GM21576 (cell line): ENCODE measurements around the gene ARHGAP18.
A peak's percentile ranks its signal among the peaks of the same experiment; 100 is the strongest.

Experiments
- ATAC-seq: cut with Tn5 transposase; IDR thresholded peaks from one replicate; pipeline ENCODE4 v1.9.1; 2021; ENCODE audit warnings: mild to moderate bottlenecking, moderate library complexity; ENCODE audit not compliant: unreplicated experiment

Gene ARHGAP18, protein sequence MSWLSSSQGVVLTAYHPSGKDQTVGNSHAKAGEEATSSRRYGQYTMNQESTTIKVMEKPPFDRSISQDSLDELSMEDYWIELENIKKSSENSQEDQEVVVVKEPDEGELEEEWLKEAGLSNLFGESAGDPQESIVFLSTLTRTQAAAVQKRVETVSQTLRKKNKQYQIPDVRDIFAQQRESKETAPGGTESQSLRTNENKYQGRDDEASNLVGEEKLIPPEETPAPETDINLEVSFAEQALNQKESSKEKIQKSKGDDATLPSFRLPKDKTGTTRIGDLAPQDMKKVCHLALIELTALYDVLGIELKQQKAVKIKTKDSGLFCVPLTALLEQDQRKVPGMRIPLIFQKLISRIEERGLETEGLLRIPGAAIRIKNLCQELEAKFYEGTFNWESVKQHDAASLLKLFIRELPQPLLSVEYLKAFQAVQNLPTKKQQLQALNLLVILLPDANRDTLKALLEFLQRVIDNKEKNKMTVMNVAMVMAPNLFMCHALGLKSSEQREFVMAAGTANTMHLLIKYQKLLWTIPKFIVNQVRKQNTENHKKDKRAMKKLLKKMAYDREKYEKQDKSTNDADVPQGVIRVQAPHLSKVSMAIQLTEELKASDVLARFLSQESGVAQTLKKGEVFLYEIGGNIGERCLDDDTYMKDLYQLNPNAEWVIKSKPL

DNA sequence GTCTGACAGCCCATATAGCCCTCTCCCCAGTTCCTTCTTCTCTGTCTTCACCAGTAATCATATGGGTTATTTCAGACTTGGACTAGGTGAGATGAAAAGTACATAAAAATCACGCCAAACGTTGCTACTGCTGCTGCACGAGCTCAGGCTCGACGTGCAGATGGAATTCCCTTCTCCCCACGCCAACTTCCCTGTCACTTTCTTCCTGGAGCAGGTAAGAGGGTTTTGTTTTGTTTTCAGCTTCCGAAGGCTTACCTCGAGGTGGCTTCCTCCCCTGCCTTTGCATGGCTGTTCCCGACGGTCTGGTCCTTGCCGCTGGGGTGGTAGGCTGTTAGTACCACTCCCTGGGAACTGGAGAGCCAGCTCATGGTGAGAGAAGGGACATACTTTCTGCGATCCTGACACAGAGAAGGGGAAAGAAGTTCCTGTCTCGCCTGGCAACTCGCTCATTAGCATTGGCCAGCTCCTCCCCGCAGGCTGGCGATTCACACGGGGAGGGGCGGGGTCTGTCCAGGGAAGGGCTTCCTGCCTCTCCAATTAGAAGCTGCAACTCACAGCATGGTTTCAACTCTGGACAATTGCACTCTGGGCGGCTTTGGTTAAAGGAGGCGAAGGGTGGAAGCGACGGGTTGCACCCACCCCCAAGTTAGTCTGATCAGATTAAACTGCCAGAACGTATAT, at the start of gene ARHGAP18:
Gene ARHGAP18 (minus strand): TSS at position 409 of the 681 bp plus-strand sequence. CDS start 41 bp downstream, at position 368.
- ATAC-seq: peak; percentile 95

DNA sequence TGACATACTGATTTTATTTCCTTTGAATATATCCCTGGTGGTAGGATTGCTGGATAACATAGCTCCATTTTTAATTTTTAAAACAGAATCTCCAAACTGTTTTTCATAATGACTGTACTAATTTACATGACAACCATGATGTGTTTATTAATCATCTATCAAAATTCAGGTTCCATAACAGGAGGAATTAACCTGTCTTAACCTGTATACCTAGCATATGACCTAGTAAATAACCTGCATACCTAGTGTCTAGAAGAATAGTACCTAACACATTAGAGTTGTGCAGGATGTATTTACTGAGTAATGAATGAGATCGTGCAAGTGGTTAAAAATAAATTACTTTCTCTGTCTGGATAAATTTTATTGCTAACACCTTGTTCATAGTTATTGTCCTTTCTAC, 45.8 kb upstream of the ARHGAP18 start:
- no peak for ATAC-seq

DNA sequence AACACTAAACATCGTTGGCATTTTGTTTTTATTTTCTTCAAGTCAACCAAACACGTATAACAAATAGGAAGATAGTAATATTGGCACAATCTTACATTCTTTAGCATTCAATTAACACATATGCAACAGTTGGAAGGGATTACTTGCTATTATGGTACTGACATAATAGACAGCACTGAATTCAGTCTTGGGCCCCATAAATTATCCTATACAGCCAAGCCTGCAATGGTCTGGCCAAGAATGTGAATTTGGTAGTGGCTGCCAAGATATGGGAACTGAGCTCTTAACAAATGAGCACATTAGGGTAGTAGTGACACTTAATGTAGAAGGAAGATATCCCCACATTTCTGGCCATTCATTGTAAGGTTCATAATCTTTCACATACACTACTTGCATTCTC, 44.8 kb upstream of the ARHGAP18 start:
- no peak for ATAC-seq

DNA sequence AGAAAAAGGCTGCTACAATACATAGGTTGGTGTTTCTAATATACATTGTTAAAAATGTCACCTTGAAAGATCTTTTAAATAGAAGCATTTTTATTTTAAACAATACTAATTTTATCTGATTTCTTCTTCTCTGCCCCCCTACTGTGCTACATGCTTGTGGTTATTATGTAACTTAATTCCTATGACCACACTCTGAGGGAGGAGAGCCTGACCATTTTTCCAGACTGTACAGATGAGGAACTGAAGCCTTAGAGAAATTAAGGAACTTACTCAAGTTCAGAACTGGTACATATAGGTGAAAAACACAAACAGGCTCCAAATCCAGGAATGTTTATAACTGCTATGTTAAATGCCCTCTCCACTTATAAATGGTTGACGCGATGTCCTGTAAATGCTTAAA, 43.4 kb upstream of the ARHGAP18 start:
- ATAC-seq: no peak

DNA sequence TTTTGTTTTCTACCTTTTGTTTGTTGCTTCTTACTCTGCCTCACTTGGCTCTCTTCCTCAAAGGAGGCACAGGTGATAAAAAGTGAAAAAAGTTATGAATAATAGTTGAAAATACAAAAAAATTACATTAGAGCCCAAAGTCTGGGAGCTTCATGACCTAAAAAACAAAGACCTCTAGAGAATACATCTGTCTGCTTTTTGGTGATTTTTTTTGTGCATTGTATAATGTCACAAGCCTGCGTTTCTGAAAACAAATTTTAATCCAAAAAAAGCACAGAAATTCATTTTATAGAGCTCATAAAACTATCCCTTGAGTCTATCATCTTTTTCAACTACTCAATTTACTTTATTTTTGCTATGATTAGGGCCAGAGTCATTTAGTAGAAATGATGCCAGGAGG, 41.4 kb upstream of the ARHGAP18 start:
- no peak for ATAC-seq

DNA sequence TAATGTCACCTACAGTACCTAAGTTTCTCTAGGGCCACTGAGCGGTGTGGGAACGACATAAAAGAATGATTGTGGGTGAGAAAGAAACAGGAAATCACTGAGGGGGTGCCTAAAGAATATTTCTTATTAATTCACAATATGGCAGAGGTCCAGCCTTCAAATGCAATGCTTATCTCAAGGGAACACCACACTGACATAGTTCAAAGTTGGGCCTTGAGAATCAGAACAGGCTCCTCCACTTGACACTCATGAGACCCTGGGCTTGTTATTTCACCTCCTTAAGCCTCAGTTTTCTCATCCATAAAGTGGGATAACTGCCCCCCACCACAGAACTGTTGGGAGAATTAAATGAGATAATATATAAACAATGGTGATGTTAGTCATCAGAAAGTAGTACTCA, 40.4 kb upstream of the ARHGAP18 start:
- no peak for ATAC-seq

DNA sequence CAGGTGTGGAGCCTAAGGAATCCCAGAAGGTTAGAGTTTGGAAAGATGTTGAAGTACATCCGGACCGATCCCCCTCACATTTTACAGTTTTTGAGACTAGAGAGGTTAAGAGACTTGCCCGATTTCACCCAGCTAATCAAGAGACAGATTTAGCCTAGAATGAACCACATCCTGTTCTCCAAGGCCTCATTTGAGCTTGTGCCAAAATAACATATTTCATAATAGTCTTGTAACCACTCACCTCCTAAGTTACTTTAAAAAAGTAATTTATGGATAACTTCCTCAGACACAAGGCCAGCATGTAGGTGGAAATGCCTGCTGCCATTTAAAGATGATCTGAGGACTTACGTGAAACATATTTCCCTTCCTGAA, 39.8 kb upstream of the ARHGAP18 start:
- peak; percentile 40 for ATAC-seq

DNA sequence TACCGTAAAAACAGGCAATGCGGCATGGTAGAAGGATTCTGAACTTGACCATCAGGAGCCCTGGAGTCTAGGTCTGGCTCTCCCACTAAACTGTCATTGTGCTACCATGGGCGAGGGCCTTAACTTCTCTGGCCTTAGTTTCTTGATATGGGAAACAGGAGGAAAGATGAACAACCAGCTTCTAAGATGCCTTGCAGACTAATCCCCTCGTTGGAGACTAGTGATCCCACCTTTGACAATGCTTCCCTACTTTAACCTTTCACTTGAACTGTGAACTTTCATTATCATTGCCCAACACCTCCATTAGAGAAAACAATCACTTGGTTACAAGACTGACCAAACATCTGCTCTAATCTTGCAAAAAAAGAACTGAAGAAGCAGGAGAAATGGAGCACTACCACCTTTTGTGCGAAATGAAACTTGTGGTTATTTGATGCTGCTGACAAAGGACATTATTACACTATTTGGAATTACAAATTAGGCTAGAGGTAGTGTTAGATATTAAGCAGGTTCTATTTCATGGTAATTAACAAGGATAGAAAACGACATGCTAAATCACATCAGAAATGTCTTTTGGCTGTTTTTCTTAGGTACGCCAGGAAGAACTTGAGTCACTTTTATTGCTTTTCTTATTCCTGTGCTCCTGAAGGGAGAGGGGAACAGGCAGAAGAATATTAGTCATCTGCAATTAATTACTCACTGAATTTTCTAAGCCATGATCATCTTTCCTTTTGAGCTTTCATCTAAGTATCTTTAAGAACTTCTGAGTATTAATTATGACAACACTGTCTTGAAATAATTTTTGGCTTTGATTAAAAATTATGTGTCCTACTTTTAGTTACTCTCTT, 39.1 kb upstream of the ARHGAP18 start:
- no peak for ATAC-seq

DNA sequence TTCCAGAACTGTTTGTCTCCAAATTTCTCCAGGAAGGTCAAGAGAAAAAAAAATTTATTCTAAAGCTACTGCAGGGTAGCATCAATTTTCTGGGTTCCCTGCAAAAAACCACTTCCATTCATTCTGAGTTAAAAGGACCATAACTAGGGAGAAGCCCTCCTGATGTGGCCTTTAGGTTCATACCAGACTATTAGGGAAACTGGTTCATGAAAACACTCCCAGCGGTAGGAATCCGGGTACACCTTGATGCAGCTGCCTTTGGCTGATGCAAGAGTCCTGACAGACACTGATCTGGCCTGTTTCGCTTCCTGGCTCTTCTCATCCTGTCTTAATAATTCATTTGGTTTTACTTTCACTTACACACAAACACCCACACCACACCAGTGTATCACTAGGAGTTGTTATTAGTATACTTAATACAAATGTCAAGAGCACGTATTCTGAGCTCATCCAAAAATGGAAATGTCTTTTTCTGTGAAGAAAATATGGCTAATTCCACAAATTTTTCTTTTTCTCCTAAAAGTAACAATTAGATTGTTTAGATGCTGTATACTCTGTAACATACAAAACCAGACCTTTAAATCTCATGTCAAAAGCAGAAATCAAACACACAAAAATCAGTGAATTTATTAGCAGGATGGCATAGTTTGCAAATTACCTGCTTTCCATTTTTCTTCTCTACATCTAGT, 38.4 kb upstream of the ARHGAP18 start:
- peak; percentile 89 for ATAC-seq

DNA sequence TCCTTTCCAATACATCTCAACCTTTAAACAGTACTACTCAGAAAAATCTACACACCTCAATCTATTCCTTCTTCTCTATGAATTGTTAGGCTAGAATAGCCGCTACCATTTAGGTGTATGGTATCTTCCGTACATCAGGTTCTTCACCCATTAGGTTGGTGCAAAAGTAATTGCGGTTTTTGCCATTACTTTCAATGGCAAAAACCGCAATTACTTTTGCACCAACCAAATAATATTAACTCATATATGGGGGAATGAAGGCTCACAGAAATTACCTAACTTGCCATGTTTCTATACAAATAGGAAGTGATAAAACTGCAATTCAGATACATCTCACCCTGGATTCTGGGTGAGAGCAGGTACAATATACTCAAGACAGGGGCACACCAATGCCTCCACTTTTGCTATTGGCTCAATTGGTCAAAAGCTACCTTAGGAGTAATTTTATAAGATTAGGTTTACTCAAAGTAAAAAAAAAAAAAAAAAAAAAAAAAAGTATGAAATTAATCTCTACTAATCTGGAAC, 37.7 kb upstream of the ARHGAP18 start:
- ATAC-seq: no peak

DNA sequence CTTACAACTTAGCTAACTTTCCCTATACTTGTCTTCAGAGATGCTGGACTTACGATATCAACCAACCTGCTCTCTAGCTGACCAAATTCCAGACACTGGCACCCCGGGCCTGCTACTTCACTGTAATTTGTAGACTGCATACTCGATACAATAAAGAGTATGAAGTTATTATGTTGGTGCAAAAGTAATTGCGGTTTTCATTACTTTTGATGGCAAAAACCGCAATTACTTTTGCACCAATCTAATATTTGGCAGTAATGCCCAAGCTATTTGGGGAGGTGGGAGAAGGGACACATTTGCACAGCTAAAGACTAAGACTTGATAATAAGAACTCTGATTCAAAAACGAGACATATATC, 34.9 kb upstream of the ARHGAP18 start:
- ATAC-seq: no peak

DNA sequence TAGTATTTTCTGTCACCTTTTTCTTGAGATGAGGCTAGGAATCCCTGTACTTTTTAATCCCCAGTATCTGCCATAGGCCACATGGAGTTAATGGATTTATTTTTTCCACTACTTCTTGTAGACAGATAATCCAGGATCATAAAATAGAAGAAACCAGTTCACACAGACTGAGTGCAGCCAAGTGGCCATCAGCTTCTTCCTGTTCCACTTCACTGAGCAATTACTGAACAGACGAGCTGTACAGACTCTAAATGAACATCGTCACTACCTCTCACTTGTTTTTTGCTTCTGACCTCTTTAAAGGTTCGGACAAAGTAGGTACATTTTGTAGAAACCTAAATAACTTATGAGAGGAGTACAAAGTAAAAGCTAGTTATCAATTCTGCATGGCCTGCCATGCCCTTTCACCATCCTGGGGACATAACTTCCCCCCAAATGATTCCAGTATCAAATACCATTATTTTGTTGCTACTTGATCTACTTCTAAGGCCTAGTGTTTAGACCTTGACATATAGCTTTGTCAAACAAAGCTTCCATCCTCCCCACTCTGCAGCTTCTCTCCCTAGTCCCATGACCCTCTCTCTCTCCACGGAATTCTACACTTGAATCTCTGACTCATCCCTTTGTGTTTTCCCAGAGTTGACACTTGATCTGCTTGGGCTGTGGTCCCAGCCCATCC, 34.4 kb upstream of the ARHGAP18 start:
- peak; percentile 35 for ATAC-seq

DNA sequence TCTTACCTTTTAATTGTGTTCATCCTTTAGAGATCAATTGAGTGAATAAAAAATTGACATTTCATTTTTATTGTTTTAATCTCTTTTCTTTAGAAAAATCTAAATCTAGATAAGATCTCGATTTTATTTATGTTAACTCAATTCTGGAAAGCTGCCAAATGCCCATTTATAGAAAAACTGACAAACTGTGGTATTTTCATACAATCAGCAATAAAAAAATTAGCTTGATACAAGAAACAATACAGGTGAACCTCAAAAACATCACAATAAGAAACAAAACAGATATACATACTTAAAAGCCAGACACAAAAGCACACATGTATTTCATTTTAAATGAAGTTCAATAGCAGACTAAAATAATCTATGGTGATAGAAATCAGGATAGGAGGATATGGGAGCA, 30.0 kb upstream of the ARHGAP18 start:
- no peak for ATAC-seq

DNA sequence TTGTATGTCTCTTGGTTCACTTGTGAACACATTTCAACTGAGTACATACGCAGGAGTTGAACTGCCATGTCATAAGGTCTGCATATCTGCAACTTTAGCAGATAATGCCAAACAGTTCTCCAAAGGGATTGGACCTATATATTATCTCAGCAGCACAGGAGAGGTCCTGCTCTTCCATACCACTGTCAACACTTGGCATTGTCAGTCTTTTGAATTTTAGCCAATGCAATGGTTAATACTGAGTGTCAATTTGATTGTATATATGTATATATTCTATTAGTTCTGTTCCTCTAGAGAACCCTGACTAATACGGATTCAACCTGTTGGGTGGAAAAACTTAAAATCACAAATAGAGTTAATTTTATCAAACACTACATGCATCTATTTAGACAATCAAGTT, 26.1 kb upstream of the ARHGAP18 start:
- no peak for ATAC-seq

DNA sequence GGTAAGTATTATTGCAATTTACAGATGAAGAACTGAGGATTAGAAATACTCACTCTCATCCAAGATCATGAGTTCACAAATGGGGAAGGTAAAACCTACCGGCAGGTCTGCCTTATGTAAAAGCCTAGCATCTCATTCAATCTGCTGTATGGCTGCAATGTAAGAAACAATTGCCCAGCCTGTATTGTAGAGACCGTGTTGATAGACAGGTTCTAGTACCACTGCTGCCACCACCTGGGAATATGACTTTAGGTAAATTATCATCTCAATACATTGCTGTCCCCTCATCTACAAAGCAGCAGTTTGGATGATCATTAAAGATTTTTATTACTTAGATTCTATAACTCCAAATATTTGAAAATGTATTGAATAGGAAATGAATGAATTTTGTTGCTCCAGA, 23.3 kb upstream of the ARHGAP18 start:
- no peak for ATAC-seq

DNA sequence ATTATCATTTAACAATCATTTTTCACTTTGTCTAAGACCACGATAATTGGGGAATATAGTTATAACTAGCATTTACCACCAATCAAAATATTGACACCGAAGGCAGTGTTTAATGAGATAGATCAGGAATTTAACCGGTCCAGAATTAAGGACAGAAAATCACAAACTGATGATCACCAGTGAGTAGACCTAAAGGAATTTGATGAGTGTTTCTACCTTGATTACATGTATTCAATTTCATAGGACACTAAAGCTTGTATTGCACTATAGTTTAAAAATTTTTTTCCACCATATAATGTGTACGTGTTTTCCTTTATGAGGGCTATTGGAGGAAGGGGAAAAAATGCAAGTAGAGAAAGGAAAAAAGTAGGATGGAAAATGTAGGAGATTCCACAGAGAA, 22.6 kb upstream of the ARHGAP18 start:
- ATAC-seq: no peak

DNA sequence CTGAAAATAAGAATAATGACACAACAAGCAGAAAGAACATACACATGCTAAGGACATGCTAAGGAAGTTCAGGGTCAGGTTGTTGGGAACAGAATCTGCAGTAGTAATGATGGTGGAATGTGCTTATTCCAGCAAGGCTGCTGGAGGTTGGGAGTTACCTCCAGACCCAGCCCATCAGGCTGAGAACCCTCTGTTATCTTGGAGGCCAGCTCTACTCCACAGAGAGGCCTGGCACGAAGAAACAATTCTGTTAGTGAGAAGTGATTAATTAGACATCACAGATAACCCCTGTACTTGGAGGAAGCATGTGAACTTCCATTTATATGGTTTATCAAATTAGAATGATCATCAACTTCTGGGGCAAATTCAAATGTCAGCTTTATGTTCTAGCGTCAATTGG, 22.1 kb upstream of the ARHGAP18 start:
- no peak for ATAC-seq

DNA sequence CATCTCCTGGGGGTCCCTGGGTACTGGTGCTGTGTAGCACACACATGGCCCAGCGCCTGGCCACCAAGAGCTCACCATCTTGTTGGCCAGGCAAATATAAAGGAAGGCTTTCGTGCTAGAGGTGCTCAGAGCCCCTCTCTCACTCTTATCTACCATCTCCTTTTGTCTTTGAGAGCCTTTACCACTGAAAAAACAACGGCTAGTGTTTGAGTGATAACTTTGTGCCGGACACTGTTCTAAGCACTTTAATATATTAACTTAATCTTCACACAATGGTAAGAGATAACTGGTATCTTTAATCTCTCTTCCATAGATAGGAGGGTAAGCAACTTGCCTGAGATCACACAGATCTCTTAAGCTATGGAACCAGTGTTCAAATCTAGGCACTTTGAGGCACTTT, 21.5 kb upstream of the ARHGAP18 start:
- no peak for ATAC-seq

DNA sequence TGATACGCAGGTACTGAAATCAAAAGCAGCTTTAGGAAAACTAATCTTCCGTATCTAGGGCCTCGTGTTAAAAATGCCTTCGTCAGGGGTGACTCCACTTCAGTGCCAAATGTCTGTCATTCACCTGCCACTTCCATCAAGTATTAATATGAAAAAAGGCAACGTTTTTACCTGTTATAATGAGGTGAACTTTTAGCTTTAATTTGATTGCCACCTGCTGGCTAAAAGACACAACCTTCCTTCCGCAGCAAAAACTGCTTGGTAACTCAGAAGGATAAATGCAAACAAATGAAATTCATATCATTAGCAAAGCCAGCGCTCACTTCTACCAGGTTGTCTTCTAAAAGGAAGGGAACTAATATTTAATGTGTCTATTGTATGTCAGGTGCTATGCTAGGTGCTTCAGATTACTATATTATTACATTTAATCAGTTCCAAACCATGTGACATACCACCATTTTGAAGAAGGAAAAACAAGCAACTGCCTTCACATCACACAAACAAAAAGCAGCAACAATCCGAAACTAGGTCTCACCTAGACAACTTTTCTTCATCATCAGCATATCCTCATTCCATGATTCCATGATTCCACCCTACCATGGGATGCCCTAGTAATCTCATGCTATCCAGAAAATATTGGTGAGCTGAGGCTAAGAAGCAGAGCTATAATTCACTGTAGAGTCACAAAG, 20.6 kb upstream of the ARHGAP18 start:
- ATAC-seq: peak; percentile 65
